MCF 10A (cell line): ENCODE measurements around the gene CRIP1. TPM values are rescaled to one million over a fixed set of nuclear protein-coding genes. Genes with fewer than 3 reads are reported as not detected.

Experiments
- BruUV-seq: library from RNA; stranded (reverse); fragments of 400-500 nt; replicated peaks from 2 replicates; lab custom pipeline; 2021; lab: Mats Ljungman, UMichigan
- CTCF ChIA-PET: fragments of 300-600 bp; sonication (Branson Sonifier 250); formaldehyde crosslinking; extraction: SDS; loops from one replicate; lab custom pipeline; 2021; ENCODE audit warnings: antibody characterized with exemption, inconsistent platforms; lab: Yijun Ruan, JAX
- POLR2A ChIA-PET: fragments of 300-600, 350-650 bp; sonication (Branson Sonifier 250); formaldehyde crosslinking; extraction: SDS; loops from one replicate; lab custom pipeline; 2020; ENCODE audit warnings: antibody characterized with exemption, inconsistent platforms; lab: Yijun Ruan, JAX
- DNase-seq: peaks from one replicate; pipeline ENCODE4 v3.0.0-alpha.2; 2018; ENCODE audit not compliant: unreplicated experiment
- H3K27ac Mint-ChIP-seq: one replicate; pipeline ENCODE4 v1.8.0; 2022; ENCODE audit warnings: mild to moderate bottlenecking, low read depth, mixed read lengths; ENCODE audit not compliant: unreplicated experiment
- H3K27me3 Mint-ChIP-seq: one replicate; pipeline ENCODE4 v1.8.0; 2022; ENCODE audit warnings: mixed read lengths; ENCODE audit not compliant: insufficient read depth, unreplicated experiment
- H3K36me3 Mint-ChIP-seq: one replicate; pipeline ENCODE4 v1.8.0; 2022; ENCODE audit warnings: mild to moderate bottlenecking, moderate library complexity, mixed read lengths; ENCODE audit not compliant: insufficient read depth, unreplicated experiment
- H3K4me1 Mint-ChIP-seq: one replicate; pipeline ENCODE4 v1.8.0; 2022; ENCODE audit warnings: mixed read lengths; ENCODE audit not compliant: insufficient read depth, unreplicated experiment
- H3K4me3 Mint-ChIP-seq: one replicate; pipeline ENCODE4 v1.8.0; 2022; ENCODE audit warnings: mild to moderate bottlenecking, moderate library complexity, mixed read lengths; ENCODE audit not compliant: unreplicated experiment
- H3K9me3 Mint-ChIP-seq: one replicate; pipeline ENCODE4 v1.8.0; 2022; ENCODE audit warnings: mixed read lengths; ENCODE audit not compliant: unreplicated experiment
- CTCF ChIP-seq: fragments of 200-600 bp; IDR thresholded peaks from one replicate; pipeline ENCODE4 v1.8.0; 2022; ENCODE audit warnings: antibody characterized with exemption, mild to moderate bottlenecking; ENCODE audit not compliant: unreplicated experiment
- intact Hi-C: fragments of 100-400 bp; cut with micrococcal nuclease; formaldehyde crosslinking; loops from 2 replicates; pipeline ENCODE4 v1.14.1; 2022
- total RNA-seq: library from RNA; stranded (reverse); gene quantifications from 2 replicates; pipeline ENCODE4 v1.2.3, GENCODE V29; 2022

CRIP1 gene
- total RNA-seq, 1 experiment from 2014 or later, result not detected

- no peak for DNase-seq
- intact Hi-C loops, result no loop called here
- BruUV-seq, result no TSS peak
- ChIA-PET CTCF (interaction anchor here (0.8 to 1.2 kb wide), 2 partner anchors 12 to 36 kb away, joined by 3 to 4 read pairs; no protein-coding TSS in a partner anchor), POLR2A (no interaction called here)
- no peak overlapping the region for H3K27ac Mint-ChIP-seq
- TF ChIP-seq CTCF, result no peak
- no peak overlapping the region for H3K4me3 Mint-ChIP-seq
- peaks cover 5% of the 10 kb centered on the region for H3K4me1 Mint-ChIP-seq
- no peaks in the 10 kb centered on the region for H3K9me3 Mint-ChIP-seq
- H3K36me3 Mint-ChIP-seq, result peaks cover 14% of the 10 kb centered on the region
- no peaks in the 10 kb centered on the region for H3K27me3 Mint-ChIP-seq
These were observed 7.4 kb downstream of the CRIP1 start for GRCh38 chr14:105493921-105494605.

- Mint-ChIP-seq H3K27ac (no peak overlapping the region), H3K4me3 (no peak overlapping the region), H3K9me3 (no peaks in the 10 kb centered on the region), H3K36me3 (peaks cover 14% of the 10 kb centered on the region), H3K4me1 (peaks cover 5% of the 10 kb centered on the region), H3K27me3 (no peaks in the 10 kb centered on the region)
- ChIA-PET CTCF (interaction anchor here (0.8 to 1.2 kb wide), 2 partner anchors 13 to 35 kb away, joined by 3 to 4 read pairs; no protein-coding TSS in a partner anchor), POLR2A (no interaction called here)
- TF ChIP-seq CTCF, result no peak
- BruUV-seq, result no TSS peak
- intact Hi-C loops, result no loop called here
- no peak for DNase-seq
These were observed 7.9 kb downstream of the CRIP1 start for GRCh38 chr14:105494606-105494929.

- no peak overlapping the region for H3K4me3 Mint-ChIP-seq
- TF ChIP-seq CTCF, result no peak
- CTCF ChIA-PET, result interaction anchor here (0.8 to 1.2 kb wide), 2 partner anchors 13 to 35 kb away, joined by 3 to 4 read pairs; no protein-coding TSS in a partner anchor
These were observed 8.7 kb downstream of the CRIP1 start for GRCh38 chr14:105495101-105495989.

More at GRCh38 chr14:105495101-105495989, 8.7 kb downstream of the CRIP1 start:
- H3K27ac Mint-ChIP-seq, result no peak overlapping the region
- no peaks in the 10 kb centered on the region for H3K9me3 Mint-ChIP-seq
- H3K4me1 Mint-ChIP-seq, result peaks cover 5% of the 10 kb centered on the region
- no TSS peak for BruUV-seq
- intact Hi-C loops, result no loop called here
- POLR2A ChIA-PET, result no interaction called here
- peaks cover 20% of the 10 kb centered on the region for H3K36me3 Mint-ChIP-seq
- no peak for DNase-seq
- H3K27me3 Mint-ChIP-seq, result no peaks in the 10 kb centered on the region
